Prostate gland (tissue), 2 donors: ENCODE data around the gene CARD14.

Source experiments
- POLR2A ChIP-seq: fragments of 450-650 bp; IDR thresholded peaks from one replicate; pipeline ENCODE4 v1.6.1; 2016; ENCODE audit warnings: antibody characterized with exemption, mild to moderate bottlenecking
- TF ChIP-seq, protein P1 (sequence below), 4 experiments: fragments of 200-600 bp in 2 of 4; fragments of 450-650 bp in 2 of 4; sonication (generic) in 2 of 4; IDR thresholded peaks; 1 replicate in 3 of 4; 2 replicates in 1 of 4; pipeline ENCODE4 v1.5.1; 2016 to 2019; ENCODE audit warnings: antibody characterized with exemption in 4 of 4, mild to moderate bottlenecking in 2 of 4, moderate library complexity in 2 of 4

DNA sequence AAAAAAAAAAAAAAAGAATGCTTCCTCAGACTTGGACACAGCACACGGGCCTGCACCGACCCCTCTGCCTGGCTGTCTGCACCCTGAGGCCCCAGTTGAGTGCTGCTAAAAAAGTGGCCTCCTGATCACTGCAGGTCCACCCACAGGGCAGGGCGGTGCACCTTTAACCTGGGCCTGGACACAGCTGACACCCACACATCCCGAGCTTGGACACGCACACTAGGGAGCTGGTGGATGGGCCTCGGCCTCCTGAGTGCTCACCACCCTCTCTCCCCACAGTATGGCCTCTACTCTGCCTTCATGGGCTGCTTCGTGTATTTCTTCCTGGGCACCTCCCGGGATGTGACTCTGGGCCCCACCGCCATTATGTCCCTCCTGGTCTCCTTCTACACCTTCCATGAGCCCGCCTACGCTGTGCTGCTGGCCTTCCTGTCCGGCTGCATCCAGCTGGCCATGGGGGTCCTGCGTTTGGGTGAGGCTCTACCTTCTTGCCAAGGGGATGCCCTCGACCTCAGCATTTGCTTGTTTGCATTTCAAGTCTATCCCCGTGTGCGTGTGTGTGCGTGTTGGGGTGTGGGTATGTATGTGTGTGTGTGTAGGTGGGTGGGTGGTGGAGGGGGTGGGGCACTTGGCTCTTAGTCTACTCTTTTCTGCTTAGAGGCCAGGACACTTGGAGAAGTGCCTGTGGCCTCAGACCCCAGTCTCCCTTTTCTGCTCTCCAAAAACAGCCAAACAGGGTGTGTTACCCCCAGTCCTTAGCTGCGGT, 52.7 kb downstream of the CARD14 start:
- TF ChIP-seq, protein P1, sequence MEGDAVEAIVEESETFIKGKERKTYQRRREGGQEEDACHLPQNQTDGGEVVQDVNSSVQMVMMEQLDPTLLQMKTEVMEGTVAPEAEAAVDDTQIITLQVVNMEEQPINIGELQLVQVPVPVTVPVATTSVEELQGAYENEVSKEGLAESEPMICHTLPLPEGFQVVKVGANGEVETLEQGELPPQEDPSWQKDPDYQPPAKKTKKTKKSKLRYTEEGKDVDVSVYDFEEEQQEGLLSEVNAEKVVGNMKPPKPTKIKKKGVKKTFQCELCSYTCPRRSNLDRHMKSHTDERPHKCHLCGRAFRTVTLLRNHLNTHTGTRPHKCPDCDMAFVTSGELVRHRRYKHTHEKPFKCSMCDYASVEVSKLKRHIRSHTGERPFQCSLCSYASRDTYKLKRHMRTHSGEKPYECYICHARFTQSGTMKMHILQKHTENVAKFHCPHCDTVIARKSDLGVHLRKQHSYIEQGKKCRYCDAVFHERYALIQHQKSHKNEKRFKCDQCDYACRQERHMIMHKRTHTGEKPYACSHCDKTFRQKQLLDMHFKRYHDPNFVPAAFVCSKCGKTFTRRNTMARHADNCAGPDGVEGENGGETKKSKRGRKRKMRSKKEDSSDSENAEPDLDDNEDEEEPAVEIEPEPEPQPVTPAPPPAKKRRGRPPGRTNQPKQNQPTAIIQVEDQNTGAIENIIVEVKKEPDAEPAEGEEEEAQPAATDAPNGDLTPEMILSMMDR (IDR thresholded peaks at IDR 0.05), result no peak
- no peak for TF ChIP-seq POLR2A
